Astrocyte of the spinal cord (primary cell): Measurements from ENCODE around the gene PKIG.

Source experiments
- DNase-seq: peaks from one replicate; pipeline ENCODE4 v3.0.0; 2011; ENCODE audit warnings: low read depth, low spot score
- H3K4me3 ChIP-seq: 2 replicates; pipeline ENCODE4 v1.5.1; 2011; ENCODE audit warnings: low read depth, mild to moderate bottlenecking, low read length, moderate library complexity
- CTCF ChIP-seq: IDR thresholded peaks from 2 replicates; pipeline ENCODE4 v1.5.1; 2012; ENCODE audit warnings: low read depth, mild to moderate bottlenecking, low read length, inconsistent platforms
- in situ Hi-C: cut with HindIII; loops from 2 replicates; pipeline ENCODE4 v1.10.0; 2017; ENCODE audit warnings: low sequenced_read_pairs

The PKIG gene

DNA sequence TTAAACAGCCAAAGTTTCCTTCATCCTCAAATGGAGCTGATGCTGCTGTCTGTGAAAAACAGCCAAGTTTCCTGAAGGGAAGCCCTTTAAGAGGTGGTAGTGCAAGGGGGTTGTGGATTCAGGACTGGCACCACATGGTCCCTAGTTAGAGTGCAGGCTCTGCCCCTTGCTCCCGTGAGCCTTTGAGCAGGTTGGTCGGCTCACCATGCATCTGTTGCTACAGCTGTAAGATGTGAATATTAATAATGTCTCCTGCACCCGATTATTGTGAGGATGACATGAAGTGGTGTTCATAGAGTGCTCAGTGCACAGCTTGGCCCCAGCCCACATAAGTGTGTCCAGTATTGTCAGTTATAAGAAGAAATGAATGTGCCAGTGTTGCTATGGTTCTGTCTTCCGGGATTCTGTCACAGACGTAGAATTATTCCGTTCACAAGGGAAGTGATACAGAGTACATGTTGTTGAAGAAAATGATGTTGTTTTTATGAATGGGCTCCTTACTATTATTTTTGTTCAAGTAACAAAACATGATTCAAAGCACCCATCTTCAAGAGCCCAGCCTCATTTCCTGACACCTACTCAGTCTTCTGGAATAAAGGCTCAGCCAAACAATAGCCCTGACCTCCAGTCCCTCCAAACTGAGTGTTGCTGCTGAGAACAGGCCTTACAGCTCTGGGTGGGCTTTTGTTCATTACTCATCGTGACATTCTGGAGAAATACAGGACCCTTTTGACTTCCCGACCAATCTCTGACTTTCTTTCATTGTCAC is 2.9 kb upstream of the PKIG start:
- DNase-seq = no peak
- no peak for TF ChIP-seq CTCF
- no peak overlapping the region for H3K4me3 ChIP-seq
- in situ Hi-C loops = no loop called here

DNA sequence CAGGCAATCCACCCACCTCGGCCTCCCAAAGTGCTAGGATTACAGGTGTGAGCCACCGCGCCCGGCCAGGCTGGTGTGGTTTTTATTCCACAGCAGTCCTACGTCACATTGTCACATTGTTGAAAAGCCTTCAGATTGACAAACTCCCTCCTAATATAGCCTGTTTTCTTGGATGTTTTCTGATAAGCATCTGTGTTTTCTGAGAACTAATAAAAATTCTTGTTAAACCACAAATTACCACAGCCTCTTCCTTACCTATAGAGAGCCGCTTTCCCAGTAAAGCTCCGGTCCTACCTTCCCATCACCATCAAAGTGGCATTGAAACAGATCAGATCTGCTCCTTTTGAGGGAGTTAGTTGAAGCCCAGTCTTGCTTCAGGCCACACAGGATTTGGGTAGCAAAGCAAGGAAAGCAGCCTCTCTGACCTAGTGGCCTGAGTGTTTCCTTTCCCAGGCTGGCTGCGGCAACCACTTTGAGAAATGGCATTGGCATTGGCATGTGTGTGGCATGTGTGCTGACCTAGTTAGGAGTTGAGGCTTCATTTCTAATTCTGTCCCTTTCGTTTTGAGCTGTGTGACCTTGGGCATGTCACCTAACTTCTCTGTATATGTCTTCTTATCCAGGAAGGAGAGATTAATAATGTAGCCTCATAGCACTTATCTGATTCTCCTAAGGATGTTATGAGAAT is 1.7 kb upstream of the PKIG start:
- no peak overlapping the region for H3K4me3 ChIP-seq
- TF ChIP-seq CTCF = no peak
- DNase-seq = no peak
- in situ Hi-C loops = no loop called here

DNA sequence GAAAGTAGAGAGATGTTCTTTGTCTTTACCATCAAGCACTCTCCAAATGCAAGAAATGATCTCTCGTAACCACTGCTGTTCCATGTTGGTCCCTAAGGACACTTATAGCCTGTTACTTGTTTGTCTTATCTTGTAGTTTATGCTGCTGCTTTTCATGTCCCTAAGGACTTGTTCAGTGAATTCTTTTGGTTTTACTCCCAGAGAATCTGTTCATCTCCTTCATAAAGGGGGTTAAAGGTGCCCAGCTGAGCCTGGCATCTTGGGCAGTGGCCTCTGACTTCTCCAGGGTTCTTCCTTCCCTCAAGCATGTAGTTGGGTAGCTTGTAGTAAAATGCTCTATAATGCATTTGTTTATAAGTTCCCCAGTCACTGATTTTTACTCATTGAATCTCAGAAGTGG is 864 bp upstream of the PKIG start:
- in situ Hi-C loops = no loop called here
- H3K4me3 ChIP-seq = no peak overlapping the region
- TF ChIP-seq CTCF = no peak
- DNase-seq = no peak

- in situ Hi-C loops = no loop called here
- no peak for DNase-seq
These were observed 778 bp downstream of the PKIG start for GRCh38 chr20:44583157-44583556.

GRCh38 chr20:44584162-44584561 is 1.8 kb downstream of the PKIG start:
- no peak overlapping the region for H3K4me3 ChIP-seq
- DNase-seq = no peak
- in situ Hi-C loops = no loop called here
- no peak for TF ChIP-seq CTCF

More at GRCh38 chr20:44583157-44583556, 778 bp downstream of the PKIG start:
- H3K4me3 ChIP-seq = no peak overlapping the region
- no peak for TF ChIP-seq CTCF

DNA sequence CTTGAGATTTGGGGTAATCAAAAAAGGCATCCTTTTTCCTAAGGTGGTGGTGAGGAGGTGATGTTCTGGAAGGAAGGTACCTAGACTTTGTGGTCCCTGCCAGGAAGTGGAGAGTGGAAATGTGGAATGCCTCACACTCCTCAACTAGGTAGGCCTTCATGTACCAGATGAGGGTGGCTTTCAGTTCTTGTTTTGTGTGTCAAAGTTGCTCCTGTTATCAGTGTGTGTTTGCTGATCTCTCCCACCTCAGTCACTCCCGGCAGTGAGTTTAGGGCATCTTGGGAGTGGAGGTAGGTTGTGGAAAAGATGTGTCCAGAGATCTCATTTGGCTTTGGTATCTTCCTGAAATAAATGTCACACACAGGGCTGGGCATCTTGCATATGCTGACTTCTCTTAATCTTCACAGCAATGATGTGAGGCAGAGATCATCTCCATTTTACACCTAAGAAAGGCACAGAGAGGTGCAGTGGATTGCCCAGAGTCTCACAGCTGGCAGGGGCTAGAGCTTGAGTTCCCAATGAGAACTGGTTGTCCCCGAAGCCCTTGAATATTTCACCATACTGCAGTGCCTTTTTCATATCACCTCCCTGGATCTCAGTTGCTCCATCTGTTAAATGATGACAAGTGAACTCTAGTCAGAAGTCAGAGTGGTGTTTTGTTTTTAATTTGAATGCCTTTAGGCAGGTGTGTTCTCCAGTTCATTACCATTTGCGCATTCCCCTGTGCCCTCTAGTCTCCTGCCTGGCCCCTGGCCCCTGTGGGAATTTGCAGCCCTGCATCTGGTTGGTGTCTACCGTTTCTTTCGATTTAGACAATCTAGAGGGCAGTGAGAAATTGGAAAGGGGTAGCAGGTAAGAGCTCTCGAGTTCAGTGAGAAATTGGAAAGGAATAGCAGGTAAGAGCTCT is 2.9 kb downstream of the PKIG start:
- no peak for TF ChIP-seq CTCF
- DNase-seq = no peak
- no peak overlapping the region for H3K4me3 ChIP-seq
- in situ Hi-C loops = no loop called here
